GM18951 (cell line): ENCODE measurements around the gene SYNDIG1.

Experiments used
- POLR2A ChIP-seq: IDR thresholded peaks from 4 replicates; pipeline ENCODE4 v1.6.1; 2011; ENCODE audit warnings: mild to moderate bottlenecking; ENCODE audit not compliant: insufficient read length, insufficient read depth; ENCODE audit errors: extremely low read depth
- in situ Hi-C: fragments of 300-500 bp; cut with MboI; formaldehyde crosslinking; loops from one replicate; pipeline ENCODE4 v1.12.0; 2022; ENCODE audit warnings: low sequenced_read_pairs, mixed read lengths, inconsistent platforms; ENCODE audit not compliant: unreplicated experiment

The SYNDIG1 gene

GRCh38 chr20:24583169-24583792 is 113.9 kb downstream of the SYNDIG1 start:
- in situ Hi-C loops: no loop called here
- TF ChIP-seq POLR2A: no peak

GRCh38 chr20:24584078-24584477 is 114.6 kb downstream of the SYNDIG1 start:
- in situ Hi-C loops: no loop called here
- TF ChIP-seq POLR2A: no peak

- in situ Hi-C loops: no loop called here
- no peak for TF ChIP-seq POLR2A
These were observed 115.3 kb downstream of the SYNDIG1 start for GRCh38 chr20:24584538-24585356.

- TF ChIP-seq POLR2A: no peak
- in situ Hi-C loops: no loop called here
These were observed 116.5 kb downstream of the SYNDIG1 start for GRCh38 chr20:24585796-24586522.

GRCh38 chr20:24586523-24586840 is 117.1 kb downstream of the SYNDIG1 start:
- in situ Hi-C loops: no loop called here
- TF ChIP-seq POLR2A: no peak

- TF ChIP-seq POLR2A: no peak
These were observed 118.1 kb downstream of the SYNDIG1 start for GRCh38 chr20:24587384-24588046.

GRCh38 chr20:24588047-24588635 is 118.7 kb downstream of the SYNDIG1 start:
- no peak for TF ChIP-seq POLR2A
- in situ Hi-C loops: no loop called here

More at GRCh38 chr20:24587384-24588046, 118.1 kb downstream of the SYNDIG1 start:
- in situ Hi-C loops: no loop called here

GRCh38 chr20:24588725-24589340 is 119.4 kb downstream of the SYNDIG1 start:
- TF ChIP-seq POLR2A: no peak
- in situ Hi-C loops: no loop called here

GRCh38 chr20:24589381-24589780 is 120.0 kb downstream of the SYNDIG1 start:
- in situ Hi-C loops: no loop called here
- no peak for TF ChIP-seq POLR2A

GRCh38 chr20:24589815-24590177 is 120.4 kb downstream of the SYNDIG1 start:
- in situ Hi-C loops: no loop called here
- no peak for TF ChIP-seq POLR2A

- in situ Hi-C loops: no loop called here
- no peak for TF ChIP-seq POLR2A
These were observed 121.0 kb downstream of the SYNDIG1 start for GRCh38 chr20:24590178-24590982.

GRCh38 chr20:24597051-24597450 is 127.6 kb downstream of the SYNDIG1 start:
- in situ Hi-C loops: no loop called here
- TF ChIP-seq POLR2A: no peak
